Tongue (tissue), 3 donors: ENCODE results near the gene EZH1. TPM values are rescaled to one million over a fixed set of nuclear protein-coding genes. Genes with fewer than 3 reads are reported as not detected.
A peak's percentile ranks its signal among the peaks of the same experiment; 100 is the strongest.
"Not testable (repeated sequence)": the region's sequence is repeated elsewhere in the genome, so short reads cannot be mapped to it uniquely, and the experiment has no call there.

Experiments used
- DNase-seq: peaks from one replicate; pipeline ENCODE4 v3.0.0-alpha.2; 2015
- small RNA-seq: library from RNA; depleted of rRNA; stranded (forward); fragments of <200 nt; gene quantifications from one replicate; pipeline ENCODE3, GENCODE V24; 2014; ENCODE audit warnings: low replicate concordance
- total RNA-seq: library from RNA; depleted of rRNA; stranded (reverse); fragments of >200 nt; gene quantifications from one replicate; pipeline ENCODE4 v1.2.3, GENCODE V29; 2014

The EZH1 gene
- total RNA-seq, 1 donor from 2014 or later = 35.6 TPM

GRCh38 chr17:42667088-42667951, 77.5 kb downstream of the EZH1 start:
- DNase-seq = no peak

- not testable (repeated sequence) for DNase-seq
Measured at GRCh38 chr17:42666126-42666525, 78.7 kb downstream of the EZH1 start.

- no peak for DNase-seq
Measured at GRCh38 chr17:42665581-42666001, 79.2 kb downstream of the EZH1 start.

- no peak for DNase-seq
Measured at GRCh38 chr17:42660692-42661345, 84.0 kb downstream of the EZH1 start.

- DNase-seq = not testable (repeated sequence)
Measured at GRCh38 chr17:42659932-42660274, 84.9 kb downstream of the EZH1 start.

- peak; percentile 96 for DNase-seq
Measured at GRCh38 chr17:42659079-42659931, 85.5 kb downstream of the EZH1 start, which contains the start of gene TUBG2. Gene TUBG2 (plus strand): TSS chr17:42659284. CDS start chr17:42659504, 220 bp downstream.

GRCh38 chr17:42657824-42658588, 86.8 kb downstream of the EZH1 start:
- no peak for DNase-seq

- DNase-seq = no peak
Measured at GRCh38 chr17:42655528-42655927, 89.3 kb downstream of the EZH1 start.

GRCh38 chr17:42653179-42654124, 91.4 kb downstream of the EZH1 start:
- peak; percentile 85 for DNase-seq

- DNase-seq = no peak
Measured at GRCh38 chr17:42651392-42651791, 93.4 kb downstream of the EZH1 start.

Small RNA genes lying within 50 kb of the gene (small RNA-seq; reads per million reads assigned to genes)
- gene HMGN2P15 = not detected
- 0.06 reads per million for gene MIR6780A

Other genes starting within 250 kb of the EZH1 start
- 31.9 TPM for gene NAGLU, start 208.8 kb downstream of the EZH1 start, total RNA-seq
- gene HSD17B1, start 192.1 kb downstream of the EZH1 start, total RNA-seq = 0.21 TPM
- 20.4 TPM for gene COASY, start 182.9 kb downstream of the EZH1 start, total RNA-seq
- gene MLX, start 177.9 kb downstream of the EZH1 start, total RNA-seq = 30.2 TPM
- 3.0 TPM for gene PSMC3IP, start 167.3 kb downstream of the EZH1 start, total RNA-seq
- 52.6 TPM for gene RETREG3, start 135.7 kb downstream of the EZH1 start, total RNA-seq
- 21.1 TPM for gene TUBG1, start 135.4 kb downstream of the EZH1 start, total RNA-seq
- gene TUBG2, start 85.8 kb downstream of the EZH1 start, total RNA-seq = 6.2 TPM
- 38.9 TPM for gene PLEKHH3, start 68.0 kb downstream of the EZH1 start, total RNA-seq
- 1.5 TPM for gene CCR10, start 63.2 kb downstream of the EZH1 start, total RNA-seq
- 14.7 TPM for gene CNTNAP1, start 62.5 kb downstream of the EZH1 start, total RNA-seq
- gene RAMP2, start 16.2 kb upstream of the EZH1 start, total RNA-seq = 11.9 TPM
- gene VPS25, start 28.4 kb upstream of the EZH1 start, total RNA-seq = 40.3 TPM
- gene WNK4, start 35.6 kb upstream of the EZH1 start, total RNA-seq = not detected
- gene COA3, start 53.7 kb upstream of the EZH1 start, total RNA-seq = 50.7 TPM
- not detected for gene CNTD1, start 53.8 kb upstream of the EZH1 start, total RNA-seq
- 68.7 TPM for gene BECN1, start 79.2 kb upstream of the EZH1 start, total RNA-seq
- gene PSME3, start 88.4 kb upstream of the EZH1 start, total RNA-seq = 48.5 TPM
- gene AOC2, start 99.5 kb upstream of the EZH1 start, total RNA-seq = 1.4 TPM
- 23.0 TPM for gene AOC3, start 106.2 kb upstream of the EZH1 start, total RNA-seq
- gene G6PC1, start 155.8 kb upstream of the EZH1 start, total RNA-seq = not detected
- gene AARSD1, start 219.4 kb upstream of the EZH1 start, total RNA-seq = 16.0 TPM
- gene PTGES3L, start 235.0 kb upstream of the EZH1 start, total RNA-seq = 61.5 TPM
- gene RUNDC1, start 235.5 kb upstream of the EZH1 start, total RNA-seq = 10.7 TPM